Measurements from ENCODE around the gene NIPSNAP2.
"Not testable (repeated sequence)": the region's sequence is repeated elsewhere in the genome, so short reads cannot be mapped to it uniquely, and the experiment has no call there.

Gene NIPSNAP2

DNA sequence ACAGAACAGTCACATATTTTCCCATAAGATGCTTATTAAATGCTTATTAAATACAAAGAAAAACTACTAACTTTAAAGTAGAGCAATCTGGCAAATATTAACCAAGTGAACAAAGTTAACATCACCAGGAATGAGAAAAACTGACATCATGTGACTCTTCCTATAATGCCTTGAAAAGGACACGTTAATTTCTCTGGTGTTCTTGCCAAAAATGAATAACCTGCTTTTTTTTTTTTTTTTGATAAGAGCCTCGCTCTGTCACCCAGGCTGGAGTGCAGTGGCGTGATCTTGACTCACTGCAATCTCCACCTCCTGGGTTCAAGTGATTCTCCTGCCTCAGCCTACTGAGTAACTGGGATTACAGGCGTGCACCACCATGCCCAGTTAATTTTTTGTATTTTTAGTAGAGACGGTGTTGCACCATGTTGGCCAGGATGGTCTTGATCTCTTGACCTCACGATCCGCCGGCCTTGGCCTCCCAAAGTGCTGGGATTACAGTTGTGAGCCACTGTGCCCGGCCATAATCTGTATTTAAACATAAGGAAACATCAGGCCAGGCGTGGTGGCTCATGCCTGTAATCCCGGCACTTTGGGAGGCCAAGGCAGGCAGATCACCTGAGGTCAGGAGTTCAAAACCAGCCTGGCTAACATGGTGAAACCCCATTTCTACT, 83.2 kb downstream of the NIPSNAP2 start:
- DNase-seq (ENCODE audit: low spot score), result not testable (repeated sequence)

DNA sequence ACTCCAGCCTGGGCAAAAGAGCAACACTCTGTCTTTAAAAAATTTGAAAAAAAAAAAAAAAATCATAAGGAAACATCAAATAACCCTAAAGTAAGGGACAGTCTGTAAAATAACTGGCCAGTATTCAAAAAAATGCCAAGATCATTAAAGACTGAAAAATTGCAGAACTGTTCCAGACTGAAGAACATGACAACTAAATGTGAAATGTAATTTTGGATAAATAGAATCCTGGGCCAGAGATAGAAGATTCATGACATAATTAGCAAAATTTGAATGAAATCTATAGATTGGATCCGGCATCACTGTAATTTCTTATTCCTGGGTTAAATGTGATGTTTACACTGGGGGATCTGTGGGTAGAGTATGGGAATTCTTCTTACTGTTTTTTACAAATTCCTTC, 83.9 kb downstream of the NIPSNAP2 start:
- DNase-seq (ENCODE audit: low spot score), result no peak

DNA sequence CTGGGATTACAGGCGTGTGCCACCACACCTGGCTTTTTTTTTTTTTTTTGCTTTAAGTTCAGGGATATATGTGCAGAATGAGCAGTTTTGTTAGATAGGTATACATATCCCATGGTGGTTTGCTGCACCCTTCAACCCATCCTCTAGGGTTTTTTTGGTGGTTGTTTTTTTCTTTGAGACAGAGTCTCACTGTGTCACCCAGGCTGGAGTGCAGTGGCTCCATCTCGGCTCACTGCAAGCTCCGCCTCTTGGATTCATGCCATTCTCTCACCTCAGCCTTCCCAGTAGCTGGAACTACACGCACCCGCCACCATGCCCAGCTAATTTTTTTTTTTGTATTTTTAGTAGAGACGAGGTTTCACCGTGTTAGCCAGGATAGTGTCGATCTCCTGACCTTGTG, 84.4 kb downstream of the NIPSNAP2 start:
- not testable (repeated sequence) for DNase-seq (ENCODE audit: low spot score)
